Measurements from ENCODE around the gene RREB1. TPM values are rescaled to one million over a fixed set of nuclear protein-coding genes. Genes with fewer than 3 reads are reported as not detected.

RREB1 gene
- total RNA-seq, 1 donor from 2014 or later: 16.6 TPM

DNA sequence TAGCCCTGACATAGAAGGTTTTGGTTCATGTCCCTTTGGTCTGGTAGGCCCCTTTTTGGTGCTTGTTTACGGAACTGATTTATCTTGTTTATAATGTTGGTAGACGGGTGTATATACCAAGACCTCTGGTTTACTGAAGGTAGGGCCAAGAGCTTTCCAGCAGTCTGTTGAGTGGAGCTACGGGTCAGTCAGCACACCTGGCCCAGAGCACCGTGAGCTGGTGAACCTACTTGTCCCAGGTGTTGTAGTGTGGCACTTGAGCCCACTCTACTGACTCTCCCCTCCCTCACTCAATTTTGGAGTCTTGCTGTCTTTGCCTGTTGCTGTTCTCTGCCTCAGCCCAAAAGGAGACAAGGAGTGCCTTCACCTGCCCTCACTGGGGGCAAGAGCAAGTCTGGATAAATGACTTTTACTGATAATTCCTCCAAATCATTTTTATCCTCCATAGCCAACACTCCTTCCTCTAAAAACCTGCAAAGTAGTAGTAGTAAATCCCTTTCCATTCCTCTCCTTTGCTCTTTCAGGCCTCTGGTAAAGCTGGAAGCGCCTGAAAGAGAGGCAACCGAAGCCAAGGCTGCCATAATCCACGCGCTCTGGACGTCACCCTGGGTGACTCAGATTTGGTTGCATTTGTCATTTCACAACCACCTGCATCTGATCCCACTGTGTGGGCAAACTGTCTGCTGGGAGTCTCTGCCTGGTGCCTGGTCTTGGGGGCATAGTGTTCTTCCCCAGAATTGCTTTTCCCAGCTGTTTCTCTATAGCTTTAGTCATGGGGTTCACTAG, 22.2 kb downstream of the RREB1 start:
- no peak overlapping the region for H3K4me3 ChIP-seq (ENCODE audit: low read depth, low read length)
- FAIRE-seq: no peak
- DNase-seq (ENCODE audit: low read depth): peak; percentile 85
- H3K27me3 ChIP-seq (ENCODE audit: control insufficient read depth, insufficient read depth, low read length): no peaks in the 10 kb centered on the region
- TF ChIP-seq, protein P1, sequence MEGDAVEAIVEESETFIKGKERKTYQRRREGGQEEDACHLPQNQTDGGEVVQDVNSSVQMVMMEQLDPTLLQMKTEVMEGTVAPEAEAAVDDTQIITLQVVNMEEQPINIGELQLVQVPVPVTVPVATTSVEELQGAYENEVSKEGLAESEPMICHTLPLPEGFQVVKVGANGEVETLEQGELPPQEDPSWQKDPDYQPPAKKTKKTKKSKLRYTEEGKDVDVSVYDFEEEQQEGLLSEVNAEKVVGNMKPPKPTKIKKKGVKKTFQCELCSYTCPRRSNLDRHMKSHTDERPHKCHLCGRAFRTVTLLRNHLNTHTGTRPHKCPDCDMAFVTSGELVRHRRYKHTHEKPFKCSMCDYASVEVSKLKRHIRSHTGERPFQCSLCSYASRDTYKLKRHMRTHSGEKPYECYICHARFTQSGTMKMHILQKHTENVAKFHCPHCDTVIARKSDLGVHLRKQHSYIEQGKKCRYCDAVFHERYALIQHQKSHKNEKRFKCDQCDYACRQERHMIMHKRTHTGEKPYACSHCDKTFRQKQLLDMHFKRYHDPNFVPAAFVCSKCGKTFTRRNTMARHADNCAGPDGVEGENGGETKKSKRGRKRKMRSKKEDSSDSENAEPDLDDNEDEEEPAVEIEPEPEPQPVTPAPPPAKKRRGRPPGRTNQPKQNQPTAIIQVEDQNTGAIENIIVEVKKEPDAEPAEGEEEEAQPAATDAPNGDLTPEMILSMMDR (IDR thresholded peaks at IDR 0.05; ENCODE audit: insufficient read depth, low read length, severe bottlenecking): no peak
- peaks cover 9% of the 10 kb centered on the region for H3K36me3 ChIP-seq (ENCODE audit: control insufficient read depth, insufficient read depth, low read length)

DNA sequence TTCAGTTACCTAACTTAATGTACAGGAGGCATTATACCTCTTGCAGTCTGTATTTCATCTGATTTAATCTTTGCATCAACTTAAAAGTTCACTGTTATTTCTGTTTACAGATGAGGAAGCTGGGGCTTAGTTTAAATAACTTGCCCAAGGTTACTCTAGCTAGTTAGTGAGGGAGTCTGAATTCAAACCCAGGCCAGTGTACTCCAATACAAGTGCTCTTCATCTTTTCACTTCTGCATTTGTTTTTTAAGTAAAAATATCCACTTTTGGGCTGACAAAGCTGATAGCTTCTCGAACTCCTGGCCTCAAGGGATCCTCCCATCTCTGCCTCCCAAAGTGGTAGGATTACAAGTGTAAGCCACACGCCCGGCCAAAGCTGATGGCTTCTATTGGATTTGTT, 23.6 kb downstream of the RREB1 start:
- H3K4me3 ChIP-seq (ENCODE audit: low read depth, low read length): no peak overlapping the region
- FAIRE-seq (no peak), DNase-seq (ENCODE audit: low read depth) (no peak)
- peaks cover 6% of the 10 kb centered on the region for H3K36me3 ChIP-seq (ENCODE audit: control insufficient read depth, insufficient read depth, low read length)
- TF ChIP-seq, protein P1 (IDR thresholded peaks at IDR 0.05; ENCODE audit: insufficient read depth, low read length, severe bottlenecking): no peak
- no peaks in the 10 kb centered on the region for H3K27me3 ChIP-seq (ENCODE audit: control insufficient read depth, insufficient read depth, low read length)

DNA sequence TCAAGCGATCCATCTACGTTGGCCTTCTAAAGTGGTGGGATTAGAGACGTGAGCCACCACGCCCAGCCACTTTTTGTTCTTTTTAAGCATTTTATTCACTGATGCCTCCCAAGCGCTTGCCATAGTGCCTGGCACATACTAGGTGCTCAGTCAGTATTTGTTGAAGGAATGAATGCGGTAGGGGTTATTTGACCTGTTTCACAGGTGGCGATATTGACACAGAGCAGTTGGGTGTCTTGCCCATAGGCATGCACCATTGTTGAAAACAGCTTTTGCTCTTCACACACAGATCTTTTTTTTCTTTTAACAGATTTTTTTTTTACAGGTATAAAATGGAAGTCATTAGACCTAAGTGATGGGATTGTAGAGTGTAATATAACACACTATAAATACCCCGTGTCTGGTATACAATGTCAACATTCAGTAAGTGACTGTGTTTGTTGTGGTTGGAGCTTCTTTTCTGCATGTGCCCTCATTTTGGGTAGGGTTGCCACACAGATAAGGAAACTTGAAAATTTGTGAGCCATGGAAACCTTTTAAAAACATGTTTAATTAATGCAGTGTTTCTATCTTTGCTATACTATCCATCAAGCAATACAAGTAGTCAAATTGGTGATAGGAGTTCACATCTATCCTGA, 24.8 kb downstream of the RREB1 start:
- TF ChIP-seq, protein P1 (IDR thresholded peaks at IDR 0.05; ENCODE audit: insufficient read depth, low read length, severe bottlenecking): no peak
- DNase-seq (ENCODE audit: low read depth) (no peak), FAIRE-seq (no peak)
- no peaks in the 10 kb centered on the region for H3K27me3 ChIP-seq (ENCODE audit: control insufficient read depth, insufficient read depth, low read length)
- no peak overlapping the region for H3K4me3 ChIP-seq (ENCODE audit: low read depth, low read length)
- peaks cover 3% of the 10 kb centered on the region for H3K36me3 ChIP-seq (ENCODE audit: control insufficient read depth, insufficient read depth, low read length)

DNA sequence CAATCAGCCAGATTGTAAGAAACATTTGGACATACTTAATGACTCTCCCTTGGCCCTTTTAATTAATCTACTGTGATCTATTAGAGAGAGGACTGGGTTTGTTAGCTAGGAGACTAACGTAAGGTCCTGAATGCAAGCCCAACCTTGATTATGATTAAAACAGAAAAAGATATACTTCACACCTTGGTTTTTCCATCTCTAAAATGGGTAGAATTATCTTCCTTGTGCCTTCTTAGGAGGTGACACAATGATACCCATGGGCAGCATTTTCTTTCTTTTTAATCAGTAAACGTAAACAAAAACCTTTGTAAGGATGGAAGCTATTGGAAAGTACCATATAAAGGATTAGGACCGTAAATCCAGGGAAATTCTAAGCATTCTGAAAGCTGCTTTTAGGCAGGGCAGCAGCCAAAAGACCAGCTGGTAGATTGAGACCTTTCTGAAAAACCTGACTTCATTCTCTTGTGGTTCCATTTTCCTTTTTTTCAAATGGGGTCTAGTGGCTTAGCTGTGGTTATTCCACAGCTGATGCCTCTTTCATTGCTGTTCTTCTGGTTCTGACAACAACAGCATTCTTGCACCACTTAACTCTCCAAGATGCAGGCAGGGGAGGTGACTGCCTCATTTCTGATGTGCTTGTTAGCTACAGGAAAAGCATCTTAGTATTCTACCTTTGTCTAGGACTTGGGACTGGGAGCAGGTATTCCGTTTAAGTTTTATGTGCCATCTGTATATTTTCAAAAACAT, 27.4 kb downstream of the RREB1 start:
- TF ChIP-seq, protein P1 (IDR thresholded peaks at IDR 0.05; ENCODE audit: insufficient read depth, low read length, severe bottlenecking): no peak
- H3K4me3 ChIP-seq (ENCODE audit: low read depth, low read length): no peak overlapping the region
- no peaks in the 10 kb centered on the region for H3K27me3 ChIP-seq (ENCODE audit: control insufficient read depth, insufficient read depth, low read length)
- peaks cover 2% of the 10 kb centered on the region for H3K36me3 ChIP-seq (ENCODE audit: control insufficient read depth, insufficient read depth, low read length)
- no peak for FAIRE-seq
- DNase-seq (ENCODE audit: low read depth): no peak

DNA sequence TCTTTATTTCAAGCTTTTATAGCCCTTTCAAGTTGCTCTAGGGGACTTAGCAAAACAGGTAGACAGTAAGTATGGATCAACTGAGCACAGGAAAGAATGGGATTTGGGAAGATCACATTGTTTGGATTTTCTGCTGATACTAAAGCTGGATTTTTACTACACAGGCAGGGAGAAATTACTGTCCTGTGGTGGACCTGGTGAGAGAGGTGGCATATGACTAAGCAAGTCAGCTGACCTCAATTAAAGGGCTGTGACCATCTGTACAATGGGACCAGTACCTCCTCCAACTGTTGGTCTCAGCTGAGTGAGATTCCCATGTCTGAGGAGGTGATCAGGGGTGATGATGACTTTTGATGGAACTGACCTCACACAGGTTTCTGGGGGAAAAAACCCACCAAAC, 28.0 kb downstream of the RREB1 start:
- Histone ChIP-seq H3K27me3 (ENCODE audit: control insufficient read depth, insufficient read depth, low read length) (no peaks in the 10 kb centered on the region), H3K4me3 (ENCODE audit: low read depth, low read length) (no peak overlapping the region), H3K36me3 (ENCODE audit: control insufficient read depth, insufficient read depth, low read length) (peaks cover 2% of the 10 kb centered on the region)
- TF ChIP-seq, protein P1 (IDR thresholded peaks at IDR 0.05; ENCODE audit: insufficient read depth, low read length, severe bottlenecking): no peak
- no peak for FAIRE-seq
- DNase-seq (ENCODE audit: low read depth): no peak

Data from bronchial epithelial cell (primary cell).